ENCODE results near the gene SHROOM4. TPM values are rescaled to one million over a fixed set of nuclear protein-coding genes. Genes with fewer than 3 reads are reported as not detected.

Gene SHROOM4
- total RNA-seq, 2 experiments from 2014 or later: not detected

DNA sequence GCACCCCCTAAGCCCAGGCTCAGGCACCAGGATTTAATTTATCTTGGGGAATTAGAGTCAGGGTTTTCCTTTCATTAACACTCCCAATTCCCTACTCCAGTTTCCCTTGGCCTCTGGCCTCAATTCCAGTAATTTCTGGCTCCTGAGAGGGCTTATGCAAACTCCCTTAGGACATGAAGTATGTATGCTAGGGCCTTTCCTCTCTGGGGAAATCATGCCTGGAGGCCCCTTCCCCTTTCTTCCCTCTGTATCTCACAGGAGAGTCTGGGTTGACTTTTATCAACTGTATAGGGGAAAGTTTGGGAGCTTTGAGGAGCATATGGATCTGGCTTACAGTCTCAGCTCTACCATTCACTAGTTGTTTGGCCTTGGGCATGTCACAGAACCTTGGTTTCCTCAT lies 169.5 kb downstream of the SHROOM4 start:
- Histone ChIP-seq H3K79me2 (ENCODE audit: insufficient read depth, low read depth, low read length) (no peaks in the 10 kb centered on the region), H2AFZ (ENCODE audit: low read length) (no peak overlapping the region), H3K4me2 (ENCODE audit: low read length) (no peak overlapping the region), H3K27ac (ENCODE audit: low read depth, low read length, poor library complexity, severe bottlenecking) (no peak overlapping the region), H3K4me1 (ENCODE audit: insufficient read depth, low read length, poor library complexity, severe bottlenecking) (no peaks in the 10 kb centered on the region), H3K9me3 (ENCODE audit: low read length) (no peaks in the 10 kb centered on the region), H3K9me2 (ENCODE audit: insufficient read depth, low read length) (no peaks in the 10 kb centered on the region), H3K4me3 (ENCODE audit: low read depth, low read length, poor library complexity, severe bottlenecking) (no peak overlapping the region), H4K20me1 (ENCODE audit: insufficient read depth, low read length) (no peaks in the 10 kb centered on the region), H3K36me3 (ENCODE audit: insufficient read depth, low read length) (no peaks in the 10 kb centered on the region)
- intact Hi-C loops (cut with micrococcal nuclease; ENCODE audit: unreplicated experiment): no loop called here
- no TSS peak for BruUV-seq (replicated peaks)
- no peak for TF ChIP-seq EZH2phosphoT487 (IDR thresholded peaks at IDR 0.05; ENCODE audit: borderline replicate concordance, low read depth, low read length)
- TF ChIP-seq, protein P1, sequence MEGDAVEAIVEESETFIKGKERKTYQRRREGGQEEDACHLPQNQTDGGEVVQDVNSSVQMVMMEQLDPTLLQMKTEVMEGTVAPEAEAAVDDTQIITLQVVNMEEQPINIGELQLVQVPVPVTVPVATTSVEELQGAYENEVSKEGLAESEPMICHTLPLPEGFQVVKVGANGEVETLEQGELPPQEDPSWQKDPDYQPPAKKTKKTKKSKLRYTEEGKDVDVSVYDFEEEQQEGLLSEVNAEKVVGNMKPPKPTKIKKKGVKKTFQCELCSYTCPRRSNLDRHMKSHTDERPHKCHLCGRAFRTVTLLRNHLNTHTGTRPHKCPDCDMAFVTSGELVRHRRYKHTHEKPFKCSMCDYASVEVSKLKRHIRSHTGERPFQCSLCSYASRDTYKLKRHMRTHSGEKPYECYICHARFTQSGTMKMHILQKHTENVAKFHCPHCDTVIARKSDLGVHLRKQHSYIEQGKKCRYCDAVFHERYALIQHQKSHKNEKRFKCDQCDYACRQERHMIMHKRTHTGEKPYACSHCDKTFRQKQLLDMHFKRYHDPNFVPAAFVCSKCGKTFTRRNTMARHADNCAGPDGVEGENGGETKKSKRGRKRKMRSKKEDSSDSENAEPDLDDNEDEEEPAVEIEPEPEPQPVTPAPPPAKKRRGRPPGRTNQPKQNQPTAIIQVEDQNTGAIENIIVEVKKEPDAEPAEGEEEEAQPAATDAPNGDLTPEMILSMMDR (conservative IDR thresholded peaks at IDR 0.05; ENCODE audit: low read length): no peak
- no peak for DNase-seq (ENCODE audit: low spot score)
- POLR2A ChIA-PET: no interaction called here
- CTCF ChIA-PET (ENCODE audit: unreplicated experiment): no interaction called here

DNA sequence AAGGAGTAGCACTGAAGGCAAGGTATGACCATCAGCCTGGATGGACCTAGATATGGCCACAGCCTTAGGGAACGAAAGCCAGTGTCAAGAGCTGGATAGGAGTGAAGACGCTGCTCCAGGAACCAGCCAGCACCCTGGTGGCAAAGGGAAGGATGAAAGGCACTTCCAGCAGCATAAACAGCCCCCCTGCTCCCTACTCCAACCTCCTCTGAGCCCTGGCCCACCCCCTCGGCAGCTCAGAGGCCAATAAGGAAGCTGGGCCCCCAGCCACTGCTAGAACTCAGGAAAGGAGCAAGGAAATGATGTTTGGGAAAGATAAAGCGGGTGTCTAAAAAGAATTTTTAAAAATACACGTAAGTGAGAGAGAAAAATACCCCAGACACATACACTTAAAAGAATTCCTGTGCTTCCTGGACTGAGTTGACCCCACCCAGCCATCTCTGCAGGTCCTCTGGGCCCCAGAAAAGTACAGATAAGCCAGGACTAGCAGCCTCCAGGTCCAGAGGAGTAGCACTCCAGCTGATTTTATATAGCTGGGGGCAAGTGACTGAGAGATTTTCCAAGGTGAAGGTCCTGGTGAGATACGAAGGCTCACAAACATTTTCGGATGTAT lies 170.4 kb downstream of the SHROOM4 start:
- Histone ChIP-seq H3K9me2 (ENCODE audit: insufficient read depth, low read length) (no peaks in the 10 kb centered on the region), H4K20me1 (ENCODE audit: insufficient read depth, low read length) (no peaks in the 10 kb centered on the region), H3K36me3 (ENCODE audit: insufficient read depth, low read length) (no peaks in the 10 kb centered on the region), H3K4me2 (ENCODE audit: low read length) (no peak overlapping the region), H3K4me3 (ENCODE audit: low read depth, low read length, poor library complexity, severe bottlenecking) (no peak overlapping the region), H3K79me2 (ENCODE audit: insufficient read depth, low read depth, low read length) (no peaks in the 10 kb centered on the region), H3K27ac (ENCODE audit: low read depth, low read length, poor library complexity, severe bottlenecking) (no peak overlapping the region), H3K9me3 (ENCODE audit: low read length) (no peaks in the 10 kb centered on the region), H2AFZ (ENCODE audit: low read length) (no peak overlapping the region), H3K4me1 (ENCODE audit: insufficient read depth, low read length, poor library complexity, severe bottlenecking) (no peaks in the 10 kb centered on the region)
- no peak for DNase-seq (ENCODE audit: low spot score)
- ChIA-PET CTCF (ENCODE audit: unreplicated experiment) (no interaction called here), POLR2A (no interaction called here)
- TF ChIP-seq, protein P1 (conservative IDR thresholded peaks at IDR 0.05; ENCODE audit: low read length): no peak
- no peak for TF ChIP-seq EZH2phosphoT487 (IDR thresholded peaks at IDR 0.05; ENCODE audit: borderline replicate concordance, low read depth, low read length)
- no TSS peak for BruUV-seq (replicated peaks)
- intact Hi-C loops (cut with micrococcal nuclease; ENCODE audit: unreplicated experiment): no loop called here

DNA sequence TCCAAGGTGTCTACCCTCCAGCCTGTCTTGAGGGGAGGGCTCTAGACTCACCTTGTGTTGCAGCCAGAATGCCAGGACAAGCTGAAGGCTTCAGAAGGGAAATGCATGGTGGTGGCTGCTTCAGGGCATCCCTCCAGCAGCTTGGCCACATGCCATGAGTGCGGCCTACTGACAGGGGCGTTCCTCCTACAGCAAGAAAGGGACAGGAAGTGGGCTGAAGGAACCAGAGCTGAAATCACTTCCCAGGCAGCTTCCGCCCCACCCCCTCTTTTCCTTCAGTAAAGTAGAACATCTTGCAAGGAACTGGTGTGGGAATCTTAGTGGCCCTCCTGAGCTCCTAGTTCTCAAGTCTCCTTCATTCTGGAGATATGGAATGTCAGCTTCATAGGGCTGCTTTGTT lies 175.9 kb downstream of the SHROOM4 start:
- BruUV-seq (replicated peaks): no TSS peak
- H3K9me2 ChIP-seq (ENCODE audit: insufficient read depth, low read length): no peaks in the 10 kb centered on the region
- H3K36me3 ChIP-seq (ENCODE audit: insufficient read depth, low read length): no peaks in the 10 kb centered on the region
- ChIA-PET CTCF (ENCODE audit: unreplicated experiment) (no interaction called here), POLR2A (no interaction called here)
- H2AFZ ChIP-seq (ENCODE audit: low read length): no peak overlapping the region
- no peaks in the 10 kb centered on the region for H3K9me3 ChIP-seq (ENCODE audit: low read length)
- H3K79me2 ChIP-seq (ENCODE audit: insufficient read depth, low read depth, low read length): no peaks in the 10 kb centered on the region
- intact Hi-C loops (cut with micrococcal nuclease; ENCODE audit: unreplicated experiment): no loop called here
- H3K4me1 ChIP-seq (ENCODE audit: insufficient read depth, low read length, poor library complexity, severe bottlenecking): no peaks in the 10 kb centered on the region
- no peak overlapping the region for H3K4me3 ChIP-seq (ENCODE audit: low read depth, low read length, poor library complexity, severe bottlenecking)
- no peak overlapping the region for H3K27ac ChIP-seq (ENCODE audit: low read depth, low read length, poor library complexity, severe bottlenecking)
- no peak for DNase-seq (ENCODE audit: low spot score)
- no peaks in the 10 kb centered on the region for H4K20me1 ChIP-seq (ENCODE audit: insufficient read depth, low read length)
- TF ChIP-seq EZH2phosphoT487 (IDR thresholded peaks at IDR 0.05; ENCODE audit: borderline replicate concordance, low read depth, low read length): no peak
- TF ChIP-seq, protein P1 (conservative IDR thresholded peaks at IDR 0.05; ENCODE audit: low read length): no peak
- no peak overlapping the region for H3K4me2 ChIP-seq (ENCODE audit: low read length)
